Dedifferentiated amniotic fluid mesenchymal stem cell (primary cell): ENCODE measurements around the gene RAB41.
"Not testable (repeated sequence)": the region's sequence is repeated elsewhere in the genome, so short reads cannot be mapped to it uniquely, and the experiment has no call there.

Experiments used
- DNase-seq: peaks from one replicate; pipeline ENCODE4 v3.0.0-alpha.2; 2016; ENCODE audit errors: extremely low spot score

RAB41 gene

DNA sequence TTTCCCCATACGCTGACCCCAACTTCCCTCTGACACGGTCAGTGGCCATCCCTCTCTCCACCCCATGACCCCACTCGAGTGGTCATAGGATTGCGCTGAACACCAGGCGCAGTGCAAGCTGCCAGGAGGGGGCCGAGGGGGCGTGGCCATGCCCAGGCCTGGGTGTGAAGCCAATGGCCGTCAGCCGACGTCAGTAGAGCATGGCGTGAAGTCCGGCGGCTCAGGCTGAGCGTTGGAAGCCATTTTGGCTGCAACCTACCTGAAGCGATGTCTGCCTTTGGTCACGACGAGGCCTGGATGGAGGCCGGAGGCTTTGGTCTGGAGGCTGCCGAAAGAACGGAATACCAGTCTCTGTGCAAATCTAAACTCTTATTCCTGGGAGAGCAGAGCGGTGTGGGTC is at the start of gene RAB41:
RAB41 (plus strand) TSS at position 222 of the 400 bp plus-strand sequence; CDS start at position 268, 46 bp downstream.
- DNase-seq: no peak

GRCh38 chrX:70234355-70234754 is 47.6 kb upstream of the RAB41 start, which contains the start of gene AWAT1:
TSS of gene AWAT1 (plus strand) at chrX:70234655. CDS start at chrX:70234696, 41 bp downstream.
- no peak for DNase-seq

DNA sequence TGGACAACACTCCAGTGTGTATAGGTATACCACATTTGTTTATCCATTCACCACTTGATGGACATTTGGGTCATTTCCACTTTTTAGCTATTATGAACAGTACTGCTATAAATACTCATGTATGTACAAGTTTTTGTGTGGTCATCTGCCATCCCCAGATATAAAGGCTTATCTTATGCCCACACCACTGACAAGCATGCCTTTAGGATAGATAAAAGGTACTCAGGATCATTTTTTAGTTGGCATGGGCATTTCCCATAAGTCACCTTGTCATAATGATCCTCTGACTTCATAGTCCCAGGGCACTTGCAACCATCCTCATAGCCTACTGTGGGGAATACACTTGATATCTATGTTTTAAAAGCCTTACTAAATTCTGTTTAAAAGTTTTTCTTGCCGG is 41.2 kb upstream of the RAB41 start:
- DNase-seq: no peak

DNA sequence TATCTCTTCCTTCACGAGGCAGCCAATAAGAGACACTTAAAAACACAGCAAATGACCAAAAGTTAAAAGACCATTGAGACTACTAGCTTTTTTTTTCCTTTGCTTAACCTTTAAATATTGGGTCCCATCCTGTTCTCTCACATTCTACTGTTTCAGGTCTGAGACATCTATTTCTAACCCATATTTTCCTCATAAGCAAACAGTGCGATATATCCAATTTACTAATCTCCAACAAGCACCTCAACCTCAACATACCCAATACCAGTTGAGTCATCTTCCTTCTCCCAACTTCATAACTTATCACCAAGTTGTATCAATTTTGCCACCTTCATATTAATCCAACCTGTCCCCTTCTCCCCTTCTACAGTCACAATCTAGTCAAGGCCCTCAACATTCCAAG is 40.5 kb upstream of the RAB41 start:
- DNase-seq: no peak

DNA sequence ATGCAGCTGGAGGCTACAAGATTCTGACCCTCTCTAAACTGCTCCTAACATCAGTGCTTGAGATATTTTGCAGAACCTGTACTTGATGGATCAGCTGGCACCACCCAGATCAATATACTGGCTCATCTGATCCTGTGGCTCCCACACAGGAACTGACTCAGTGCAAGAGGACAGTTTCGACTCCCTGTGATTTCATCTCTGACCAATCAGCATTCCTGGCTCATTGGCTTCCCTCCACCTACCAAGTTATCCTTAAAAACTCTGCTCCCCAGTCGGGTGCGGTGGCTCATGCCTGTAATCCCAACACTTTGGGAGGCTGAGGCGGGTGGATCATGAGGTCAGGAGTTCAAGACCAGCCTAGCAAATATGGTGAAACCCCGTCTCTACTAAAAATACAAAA is 38.4 kb upstream of the RAB41 start:
- DNase-seq: not testable (repeated sequence)

DNA sequence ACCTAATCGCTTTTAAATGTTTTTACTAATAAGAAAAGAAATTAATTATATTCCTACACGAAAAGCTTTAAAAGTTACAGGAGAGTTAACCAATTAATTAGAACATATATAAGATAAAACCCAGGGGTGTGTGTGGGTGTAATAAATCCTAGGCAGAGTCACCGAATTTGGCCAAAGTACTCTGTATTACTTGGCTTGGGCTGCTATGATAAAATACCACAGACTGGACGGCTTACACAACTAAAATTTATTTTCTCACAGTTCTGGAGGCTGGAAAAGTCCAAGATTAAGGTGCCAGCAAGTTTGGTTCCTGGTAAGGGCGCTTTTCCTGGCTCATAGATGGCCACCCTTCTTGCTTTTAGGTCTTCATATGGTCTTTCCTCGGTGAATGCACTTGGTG is 37.1 kb upstream of the RAB41 start:
- DNase-seq: no peak

DNA sequence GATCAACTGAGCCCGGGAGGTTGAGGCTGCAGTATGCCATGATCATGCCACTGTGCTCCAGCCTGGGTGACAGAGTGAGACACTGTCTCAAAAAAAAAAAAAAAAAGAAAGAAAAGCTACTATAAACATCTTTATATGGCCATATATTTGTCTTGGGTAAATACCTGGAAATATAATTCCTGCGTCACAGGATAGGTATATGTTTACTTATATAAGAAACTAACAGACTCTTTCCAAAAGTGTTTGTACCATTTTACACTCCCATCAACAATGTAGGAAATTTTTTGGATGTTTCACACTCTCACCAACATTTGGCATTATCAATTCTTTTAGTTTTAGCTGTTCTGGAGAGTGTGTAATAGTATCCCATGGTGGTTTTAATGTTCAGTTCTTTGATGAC is 34.7 kb upstream of the RAB41 start:
- DNase-seq: no peak

GRCh38 chrX:70252491-70252890 is 29.5 kb upstream of the RAB41 start:
- no peak for DNase-seq

GRCh38 chrX:70253377-70254062 is 28.5 kb upstream of the RAB41 start:
- no peak for DNase-seq

DNA sequence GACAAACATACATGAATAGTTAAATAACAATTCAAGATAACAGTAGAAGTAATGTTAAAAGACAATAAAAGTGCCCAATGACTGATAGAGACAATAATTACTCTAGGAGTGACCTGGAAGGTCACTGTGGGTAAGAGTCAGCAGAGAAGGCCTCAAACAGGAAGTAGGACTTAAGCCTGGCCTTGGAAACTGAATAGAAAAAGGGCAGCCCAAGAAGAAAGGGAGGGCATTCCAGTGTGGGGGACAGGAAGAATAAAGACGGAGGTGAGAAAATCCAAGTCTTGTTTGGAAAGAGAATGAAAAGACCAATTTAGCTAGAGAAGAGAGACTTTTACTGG is 27.9 kb upstream of the RAB41 start:
- DNase-seq: no peak

DNA sequence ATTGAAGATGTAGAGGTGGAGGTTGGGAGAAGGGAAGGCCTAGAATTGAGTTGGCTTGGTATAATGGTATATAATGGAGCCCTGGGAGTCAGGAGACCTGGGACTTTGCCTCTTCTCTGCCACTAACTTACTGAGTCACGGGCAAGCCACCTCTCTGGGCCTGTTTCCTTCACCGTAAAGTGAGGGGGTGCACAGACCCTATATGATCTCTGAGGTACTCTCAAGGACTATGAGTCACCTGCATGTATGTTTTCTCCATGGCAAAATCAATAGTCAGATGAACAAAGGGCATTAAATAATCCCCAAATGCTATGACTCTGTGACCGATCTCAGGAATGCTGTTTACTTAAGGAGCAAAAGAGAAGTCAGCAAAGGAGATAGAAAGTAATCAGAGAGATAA is 27.1 kb upstream of the RAB41 start:
- no peak for DNase-seq

- no peak for DNase-seq
Measured at GRCh38 chrX:70255452-70255851, 26.5 kb upstream of the RAB41 start.

DNA sequence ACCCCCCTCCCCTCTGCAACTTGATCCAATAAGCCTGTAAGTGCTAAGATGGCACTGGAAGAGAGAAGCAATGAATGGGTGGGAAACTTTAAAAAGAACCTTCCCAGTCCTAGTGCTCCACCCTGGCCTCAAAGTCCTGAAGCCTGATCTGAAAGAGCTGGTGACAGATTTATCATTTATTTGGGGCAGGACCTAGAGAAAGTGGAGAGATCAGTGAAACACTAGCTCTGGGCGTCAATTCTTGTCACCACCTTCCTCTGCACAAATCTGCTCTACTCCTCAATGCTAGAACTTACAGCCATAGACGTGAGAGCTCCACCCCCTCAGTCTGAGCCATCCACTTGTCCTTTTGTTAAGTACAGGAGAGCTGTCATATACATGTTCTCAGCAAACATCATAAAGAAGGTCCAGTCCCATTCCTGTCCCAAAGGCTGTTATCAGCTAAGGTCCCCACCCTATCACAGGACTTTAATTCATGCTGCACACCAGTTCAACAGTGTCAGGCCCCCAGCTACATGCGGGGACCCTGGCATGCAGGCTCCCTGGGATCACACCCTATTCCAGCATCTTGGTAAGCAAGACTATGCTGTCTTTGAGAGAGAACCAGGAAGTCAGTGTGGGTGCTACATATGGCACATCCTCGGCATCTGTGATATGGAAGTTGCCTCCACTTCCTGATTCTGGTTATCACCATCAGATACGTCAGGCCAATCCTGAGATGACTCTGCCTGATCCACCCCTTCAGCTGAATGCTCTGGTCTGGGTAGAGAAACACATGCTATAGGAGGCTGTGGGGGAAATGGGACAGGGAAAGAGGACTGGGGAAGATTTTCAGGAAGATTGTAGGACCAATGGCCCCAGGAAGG is 24.3 kb upstream of the RAB41 start:
- no peak for DNase-seq

DNA sequence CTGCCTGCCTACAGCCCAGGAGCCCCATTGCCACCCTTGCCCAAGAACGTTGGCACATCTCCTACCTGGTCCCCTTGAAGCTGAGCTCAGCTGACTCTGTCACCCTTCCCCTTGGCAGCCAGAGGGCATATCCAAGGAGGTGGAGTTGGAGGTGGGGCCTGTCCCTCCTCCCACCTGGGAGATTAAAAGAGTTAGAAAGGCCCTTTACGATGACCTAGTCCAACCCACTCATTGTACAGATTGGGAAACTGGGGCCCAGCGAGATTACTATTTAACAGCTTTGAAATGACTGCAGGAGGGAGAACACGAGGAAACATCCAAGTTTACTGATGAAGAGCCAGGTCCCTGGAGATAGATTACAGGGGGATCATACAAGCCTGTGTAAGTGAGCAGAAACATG is 21.9 kb upstream of the RAB41 start, which contains the start of gene P2RY4:
P2RY4 (minus strand) TSS at position 101 of the 400 bp plus-strand sequence. CDS start 580 bp downstream, outside the sequence.
- DNase-seq: no peak

GRCh38 chrX:70262952-70263567 is 18.9 kb upstream of the RAB41 start:
- no peak for DNase-seq

- DNase-seq: no peak
Measured at GRCh38 chrX:70264784-70265183, 17.2 kb upstream of the RAB41 start.

- no peak for DNase-seq
Measured at GRCh38 chrX:70268034-70268433, 13.9 kb upstream of the RAB41 start, which contains the start of gene ARR3. TSS of gene ARR3 (plus strand) at chrX:70268334. CDS start at chrX:70269386, 1,052 bp downstream.

DNA sequence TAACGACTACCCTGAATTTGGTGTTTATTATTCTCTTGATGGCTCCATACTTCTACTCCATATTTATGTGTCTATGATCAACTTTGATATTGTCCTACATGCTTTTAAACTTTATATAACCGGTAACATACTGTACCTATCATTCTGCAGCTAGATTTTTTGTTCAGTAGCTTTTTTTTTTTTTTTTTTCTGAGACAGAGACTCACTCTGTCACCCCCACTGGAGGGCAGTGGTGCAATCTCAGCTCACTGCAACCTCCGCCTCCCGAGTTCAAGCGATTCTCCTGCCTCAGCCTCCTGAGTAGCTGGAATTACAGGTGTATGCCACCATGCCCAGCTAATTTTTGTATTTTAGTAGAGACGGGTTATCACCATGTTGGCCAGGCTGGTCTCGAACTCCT is 7.9 kb upstream of the RAB41 start:
- not testable (repeated sequence) for DNase-seq

DNA sequence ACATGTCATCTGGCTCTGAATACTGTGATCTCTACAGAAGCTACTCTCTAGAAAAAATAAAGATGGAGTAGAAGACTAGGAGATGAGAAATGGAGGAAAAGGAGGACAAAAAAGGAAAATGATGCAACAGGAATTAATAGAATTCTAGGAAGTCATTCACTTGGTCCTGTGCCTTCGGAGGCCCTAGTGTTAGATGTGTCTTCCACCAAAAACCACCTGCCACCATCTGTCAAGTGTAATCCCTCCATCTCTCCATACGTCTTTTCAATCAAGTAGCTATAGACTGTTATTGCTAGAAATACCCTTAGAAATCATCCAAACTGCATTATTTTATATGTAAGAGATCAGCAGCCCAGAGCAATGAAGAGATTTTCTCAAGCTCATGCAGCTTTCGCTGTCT is 2.9 kb upstream of the RAB41 start:
- no peak for DNase-seq

DNA sequence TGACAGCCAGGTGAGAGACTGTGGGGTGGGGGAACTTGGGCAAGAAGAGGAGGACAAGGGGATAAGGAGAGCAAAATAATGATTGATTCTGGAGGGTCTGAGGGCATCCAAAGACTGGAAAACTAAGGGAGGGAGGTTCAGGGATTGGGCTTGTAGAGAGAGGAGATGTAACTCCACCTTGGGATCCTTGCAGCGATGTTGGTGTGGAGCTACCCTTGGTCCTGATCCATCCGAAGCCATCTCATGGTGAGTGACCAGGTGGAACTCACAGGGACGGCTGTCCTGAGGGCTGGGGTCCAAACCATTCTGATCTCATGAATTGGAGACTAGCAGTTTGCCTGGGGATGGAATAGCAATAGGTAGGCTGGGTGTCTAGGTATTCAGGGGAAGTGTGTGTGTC is 1.4 kb upstream of the RAB41 start:
- DNase-seq: no peak

- no peak for DNase-seq
Measured at GRCh38 chrX:70289168-70289792, 7.3 kb downstream of the RAB41 start.
